Upper lobe of left lung (tissue), 4 donors: ENCODE results near the gene PRM1.

ENCODE experiments used
- CTCF ChIP-seq, 6 experiments: fragments of 450-650 bp in 4 of 6; fragments of 200-600 bp in 2 of 6; sonication (generic) in 2 of 6; IDR thresholded peaks; one replicate each; pipeline ENCODE4 v1.5.1; 2016 to 2019; ENCODE audit warnings: antibody characterized with exemption in 6 of 6
- POLR2A ChIP-seq, 4 donors: fragments of 450-650 bp; IDR thresholded peaks; one replicate each; pipeline ENCODE4 v1.5.1; 2016 to 2017; ENCODE audit warnings: antibody characterized with exemption in 4 of 4, mild to moderate bottlenecking in 2 of 4

- TF ChIP-seq CTCF (IDR thresholded peaks at IDR 0.05), result no peak
- no peak for TF ChIP-seq POLR2A (IDR thresholded peaks at IDR 0.05)
These were observed 22.3 kb downstream of the PRM1 start for GRCh38 chr16:11258553-11259492.
